Femur (tissue), 1 donor: ENCODE results near the gene MAPK12.

ENCODE experiments used
- DNase-seq: peaks from one replicate; pipeline ENCODE4 v3.0.0-alpha.2; 2017

Gene MAPK12

GRCh38 chr22:50226875-50227165 is 34.7 kb downstream of the MAPK12 start:
- peak; percentile 23 for DNase-seq

- DNase-seq = peak; percentile 17
Measured at GRCh38 chr22:50226063-50226874, 35.2 kb downstream of the MAPK12 start.

GRCh38 chr22:50225200-50225969 is 36.1 kb downstream of the MAPK12 start:
- peak; percentile 29 for DNase-seq

- no peak for DNase-seq
Measured at GRCh38 chr22:50224071-50224470, 37.4 kb downstream of the MAPK12 start.

- peak; percentile 19 for DNase-seq
Measured at GRCh38 chr22:50222508-50222907, 39.0 kb downstream of the MAPK12 start.

GRCh38 chr22:50221410-50222300 is 39.8 kb downstream of the MAPK12 start:
- DNase-seq = peak; percentile 17

GRCh38 chr22:50220603-50221409 is 40.7 kb downstream of the MAPK12 start:
- peak; percentile 21 for DNase-seq

GRCh38 chr22:50219800-50220602 is 41.5 kb downstream of the MAPK12 start:
- peak; percentile 14 for DNase-seq

GRCh38 chr22:50218996-50219727 is 42.3 kb downstream of the MAPK12 start:
- peak; percentile 87 for DNase-seq

- peak; percentile 30 for DNase-seq
Measured at GRCh38 chr22:50218153-50218995, 43.1 kb downstream of the MAPK12 start.

GRCh38 chr22:50217543-50218152 is 43.8 kb downstream of the MAPK12 start:
- DNase-seq = peak; percentile 26

- peak; percentile 30 for DNase-seq
Measured at GRCh38 chr22:50216684-50217520, 44.6 kb downstream of the MAPK12 start.

GRCh38 chr22:50216055-50216683 is 45.3 kb downstream of the MAPK12 start:
- DNase-seq = peak; percentile 31

- peak; percentile 40 for DNase-seq
Measured at GRCh38 chr22:50215297-50216054, 46.0 kb downstream of the MAPK12 start.

GRCh38 chr22:50213263-50213662 is 48.2 kb downstream of the MAPK12 start:
- no peak for DNase-seq

- peak; percentile 10 for DNase-seq
Measured at GRCh38 chr22:50211147-50211546, 50.3 kb downstream of the MAPK12 start.
